MCF 10A (cell line): ENCODE results near the gene AIFM1. TPM values are rescaled to one million over a fixed set of nuclear protein-coding genes. Genes with fewer than 3 reads are reported as not detected.

ENCODE experiments used
- BruUV-seq: library from RNA; stranded (reverse); fragments of 400-500 nt; replicated peaks from 2 replicates; lab custom pipeline; 2021; lab: Mats Ljungman, UMichigan
- CTCF ChIA-PET: fragments of 300-600 bp; sonication (Branson Sonifier 250); formaldehyde crosslinking; extraction: SDS; loops from one replicate; lab custom pipeline; 2021; ENCODE audit warnings: antibody characterized with exemption, inconsistent platforms; lab: Yijun Ruan, JAX
- POLR2A ChIA-PET: fragments of 300-600, 350-650 bp; sonication (Branson Sonifier 250); formaldehyde crosslinking; extraction: SDS; loops from one replicate; lab custom pipeline; 2020; ENCODE audit warnings: antibody characterized with exemption, inconsistent platforms; lab: Yijun Ruan, JAX
- DNase-seq: peaks from one replicate; pipeline ENCODE4 v3.0.0-alpha.2; 2018; ENCODE audit not compliant: unreplicated experiment
- H3K27ac Mint-ChIP-seq: one replicate; pipeline ENCODE4 v1.8.0; 2022; ENCODE audit warnings: mild to moderate bottlenecking, low read depth, mixed read lengths; ENCODE audit not compliant: unreplicated experiment
- H3K27me3 Mint-ChIP-seq: one replicate; pipeline ENCODE4 v1.8.0; 2022; ENCODE audit warnings: mixed read lengths; ENCODE audit not compliant: insufficient read depth, unreplicated experiment
- H3K36me3 Mint-ChIP-seq: one replicate; pipeline ENCODE4 v1.8.0; 2022; ENCODE audit warnings: mild to moderate bottlenecking, moderate library complexity, mixed read lengths; ENCODE audit not compliant: insufficient read depth, unreplicated experiment
- H3K4me1 Mint-ChIP-seq: one replicate; pipeline ENCODE4 v1.8.0; 2022; ENCODE audit warnings: mixed read lengths; ENCODE audit not compliant: insufficient read depth, unreplicated experiment
- H3K4me3 Mint-ChIP-seq: one replicate; pipeline ENCODE4 v1.8.0; 2022; ENCODE audit warnings: mild to moderate bottlenecking, moderate library complexity, mixed read lengths; ENCODE audit not compliant: unreplicated experiment
- H3K9me3 Mint-ChIP-seq: one replicate; pipeline ENCODE4 v1.8.0; 2022; ENCODE audit warnings: mixed read lengths; ENCODE audit not compliant: unreplicated experiment
- intact Hi-C: fragments of 100-400 bp; cut with micrococcal nuclease; formaldehyde crosslinking; loops from 2 replicates; pipeline ENCODE4 v1.14.1; 2022
- total RNA-seq: library from RNA; stranded (reverse); gene quantifications from 2 replicates; pipeline ENCODE4 v1.2.3, GENCODE V29; 2022
- TF ChIP-seq, protein P1 (sequence below): fragments of 200-600 bp; IDR thresholded peaks from one replicate; pipeline ENCODE4 v1.8.0; 2022; ENCODE audit warnings: antibody characterized with exemption, mild to moderate bottlenecking; ENCODE audit not compliant: unreplicated experiment

Gene AIFM1
- total RNA-seq, 1 experiment from 2014 or later: 43.2 TPM

DNA sequence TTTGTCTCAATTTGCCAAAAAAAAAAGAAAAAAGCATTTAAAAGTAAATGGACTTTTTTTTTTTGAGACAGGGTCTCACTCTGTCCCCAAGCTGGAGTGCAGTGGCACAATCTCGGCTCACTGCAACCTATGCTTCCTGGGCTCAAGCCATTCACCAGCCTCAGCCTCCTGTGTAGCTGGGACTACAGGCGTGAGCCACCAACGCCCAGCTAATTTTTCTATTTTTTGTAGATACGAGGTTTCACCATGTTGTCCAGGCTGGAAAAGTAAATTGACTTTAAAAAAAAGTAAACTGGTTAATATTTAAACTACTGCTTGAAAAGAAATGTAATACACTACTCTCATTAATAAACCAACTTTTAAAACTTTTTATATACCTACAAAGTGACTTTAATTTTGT, 5.9 kb downstream of the AIFM1 start:
- DNase-seq: no peak
- H3K4me1 Mint-ChIP-seq: no peaks in the 10 kb centered on the region
- H3K27ac Mint-ChIP-seq: no peak overlapping the region
- intact Hi-C loops: no loop called here
- no peak overlapping the region for H3K4me3 Mint-ChIP-seq
- peaks cover 36% of the 10 kb centered on the region for H3K27me3 Mint-ChIP-seq
- no TSS peak for BruUV-seq
- TF ChIP-seq, protein P1, sequence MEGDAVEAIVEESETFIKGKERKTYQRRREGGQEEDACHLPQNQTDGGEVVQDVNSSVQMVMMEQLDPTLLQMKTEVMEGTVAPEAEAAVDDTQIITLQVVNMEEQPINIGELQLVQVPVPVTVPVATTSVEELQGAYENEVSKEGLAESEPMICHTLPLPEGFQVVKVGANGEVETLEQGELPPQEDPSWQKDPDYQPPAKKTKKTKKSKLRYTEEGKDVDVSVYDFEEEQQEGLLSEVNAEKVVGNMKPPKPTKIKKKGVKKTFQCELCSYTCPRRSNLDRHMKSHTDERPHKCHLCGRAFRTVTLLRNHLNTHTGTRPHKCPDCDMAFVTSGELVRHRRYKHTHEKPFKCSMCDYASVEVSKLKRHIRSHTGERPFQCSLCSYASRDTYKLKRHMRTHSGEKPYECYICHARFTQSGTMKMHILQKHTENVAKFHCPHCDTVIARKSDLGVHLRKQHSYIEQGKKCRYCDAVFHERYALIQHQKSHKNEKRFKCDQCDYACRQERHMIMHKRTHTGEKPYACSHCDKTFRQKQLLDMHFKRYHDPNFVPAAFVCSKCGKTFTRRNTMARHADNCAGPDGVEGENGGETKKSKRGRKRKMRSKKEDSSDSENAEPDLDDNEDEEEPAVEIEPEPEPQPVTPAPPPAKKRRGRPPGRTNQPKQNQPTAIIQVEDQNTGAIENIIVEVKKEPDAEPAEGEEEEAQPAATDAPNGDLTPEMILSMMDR: no peak
- POLR2A ChIA-PET: no interaction called here
- H3K36me3 Mint-ChIP-seq: peaks cover 9% of the 10 kb centered on the region
- CTCF ChIA-PET: interaction anchor here (0.7 kb wide), 1 partner anchor 167 kb away, joined by 4 read pairs; no protein-coding TSS in a partner anchor
- no peaks in the 10 kb centered on the region for H3K9me3 Mint-ChIP-seq

- ChIA-PET POLR2A (no interaction called here), CTCF (interaction anchor here (0.5 kb wide), 1 partner anchor 246 kb away, joined by 3 read pairs; no protein-coding TSS in a partner anchor)
- Mint-ChIP-seq H3K9me3 (no peaks in the 10 kb centered on the region), H3K36me3 (peaks cover 9% of the 10 kb centered on the region), H3K4me3 (no peak overlapping the region), H3K27ac (no peak overlapping the region), H3K27me3 (peaks cover 47% of the 10 kb centered on the region), H3K4me1 (no peaks in the 10 kb centered on the region)
- BruUV-seq: no TSS peak
- TF ChIP-seq, protein P1: no peak
- intact Hi-C loops: no loop called here
- no peak for DNase-seq
Measured at GRCh38 chrX:130158311-130158710, 7.3 kb downstream of the AIFM1 start.

DNA sequence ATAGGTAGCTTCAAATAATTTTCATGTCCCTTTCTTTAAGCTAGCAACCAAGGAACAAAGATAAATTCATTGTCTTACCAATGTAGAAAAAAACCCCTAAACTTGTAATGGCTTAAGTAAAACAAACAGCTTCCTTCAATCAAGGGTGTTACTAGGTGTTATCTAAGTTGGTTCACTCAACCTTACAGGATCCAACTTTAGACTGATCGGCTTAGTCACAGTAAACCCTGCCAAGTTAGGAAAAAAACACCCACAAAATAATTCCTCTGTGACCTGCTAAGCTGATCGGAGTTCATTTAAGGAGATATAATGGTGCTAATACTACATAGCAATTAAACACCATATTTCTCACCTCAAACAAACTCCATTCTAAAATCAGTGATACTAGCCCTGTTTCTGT, 10.1 kb downstream of the AIFM1 start:
- H3K4me1 Mint-ChIP-seq: no peaks in the 10 kb centered on the region
- intact Hi-C loops: no loop called here
- H3K4me3 Mint-ChIP-seq: no peak overlapping the region
- peaks cover 10% of the 10 kb centered on the region for H3K36me3 Mint-ChIP-seq
- H3K27ac Mint-ChIP-seq: no peak overlapping the region
- no TSS peak for BruUV-seq
- ChIA-PET CTCF (interaction anchor here (1.3 to 1.5 kb wide), 2 partner anchors 10 to 76 kb away, joined by 4 to 5 read pairs; no protein-coding TSS in a partner anchor), POLR2A (interaction anchor here (0.7 to 1.5 kb wide), 2 partner anchors 10 to 28 kb away, joined by 3 to 4 read pairs; no protein-coding TSS in a partner anchor)
- TF ChIP-seq, protein P1: no peak
- DNase-seq: no peak
- H3K27me3 Mint-ChIP-seq: peaks cover 36% of the 10 kb centered on the region
- H3K9me3 Mint-ChIP-seq: no peaks in the 10 kb centered on the region

DNA sequence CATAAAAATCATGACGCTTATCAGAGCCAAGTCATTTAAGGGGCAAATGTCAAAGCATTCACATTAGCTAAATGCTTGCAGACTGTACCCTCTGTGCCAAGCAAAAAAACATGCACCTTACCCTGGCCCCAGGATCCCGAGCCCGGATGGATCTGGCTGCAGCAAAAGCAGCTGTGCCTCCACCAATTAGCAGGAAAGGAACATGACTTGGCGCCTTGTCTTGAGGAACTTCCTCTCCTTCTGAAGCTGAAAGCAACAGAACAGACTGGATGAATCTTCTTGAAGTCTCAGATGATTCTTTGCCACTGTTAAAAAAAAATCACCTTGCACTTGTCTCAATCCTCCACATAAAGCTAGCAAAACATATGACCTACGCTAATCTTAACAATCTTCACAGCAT, 18.0 kb downstream of the AIFM1 start:
- Mint-ChIP-seq H3K27ac (no peak overlapping the region), H3K27me3 (peaks cover 38% of the 10 kb centered on the region), H3K4me1 (peaks cover 7% of the 10 kb centered on the region), H3K4me3 (no peak overlapping the region), H3K9me3 (no peaks in the 10 kb centered on the region), H3K36me3 (peaks cover 61% of the 10 kb centered on the region)
- intact Hi-C loops: no loop called here
- TF ChIP-seq, protein P1: no peak
- ChIA-PET CTCF (interaction anchor here (1.4 to 1.7 kb wide), 3 partner anchors 46 to 542 kb away, joined by 6 to 9 read pairs (median 8); no protein-coding TSS in a partner anchor), POLR2A (interaction anchor here (0.6 to 1.2 kb wide), 4 partner anchors 11 to 44 kb away, joined by 3 to 4 read pairs (median 3); partner anchors contain the start of gene AIFM1)
- DNase-seq: no peak
- BruUV-seq: no TSS peak
